DMS 273 treated with DMSO at 0.1 percent for 48 hours (cell line): ENCODE results near the gene RIMKLA.
A peak's percentile ranks its signal among the peaks of the same experiment; 100 is the strongest.

ENCODE experiments used
- DNase-seq: peaks from one replicate; lab custom pipeline; 2025; lab: John Stamatoyannopoulos, UW

Gene RIMKLA

GRCh38 chr1:42380586-42381279 is at the start of gene RIMKLA:
Gene RIMKLA (plus strand): TSS chr1:42380792. CDS start chr1:42380935, 143 bp downstream.
- peak; percentile 12 for DNase-seq

GRCh38 chr1:42332877-42333276 is 47.7 kb upstream of the RIMKLA start:
- DNase-seq, result no peak

GRCh38 chr1:42333662-42334239 is 46.8 kb upstream of the RIMKLA start:
- DNase-seq, result no peak

- DNase-seq, result no peak
These were observed 46.1 kb upstream of the RIMKLA start for GRCh38 chr1:42334240-42335049.

GRCh38 chr1:42335050-42335808 is 45.4 kb upstream of the RIMKLA start, which contains the start of gene FOXJ3:
Gene FOXJ3 (minus strand): TSS chr1:42335235. CDS start chr1:42311093, 24,142 bp downstream.
- peak; percentile 68 for DNase-seq

GRCh38 chr1:42335809-42336518 is 44.6 kb upstream of the RIMKLA start:
- DNase-seq, result no peak

GRCh38 chr1:42336978-42337377 is 43.6 kb upstream of the RIMKLA start:
- DNase-seq, result no peak

GRCh38 chr1:42340093-42340492 is 40.5 kb upstream of the RIMKLA start:
- no peak for DNase-seq

GRCh38 chr1:42340901-42341300 is 39.7 kb upstream of the RIMKLA start:
- no peak for DNase-seq

GRCh38 chr1:42343049-42343448 is 37.5 kb upstream of the RIMKLA start:
- no peak for DNase-seq

- no peak for DNase-seq
These were observed 32.1 kb upstream of the RIMKLA start for GRCh38 chr1:42348498-42348897.

GRCh38 chr1:42350086-42350485 is 30.5 kb upstream of the RIMKLA start:
- no peak for DNase-seq

- no peak for DNase-seq
These were observed 21.8 kb upstream of the RIMKLA start for GRCh38 chr1:42358791-42359190.

- DNase-seq, result no peak
These were observed 21.1 kb upstream of the RIMKLA start for GRCh38 chr1:42359466-42359865.

GRCh38 chr1:42364089-42364488 is 16.5 kb upstream of the RIMKLA start:
- no peak for DNase-seq

GRCh38 chr1:42364542-42364941 is 16.1 kb upstream of the RIMKLA start:
- no peak for DNase-seq

- no peak for DNase-seq
These were observed 15.5 kb upstream of the RIMKLA start for GRCh38 chr1:42365118-42365517.

GRCh38 chr1:42368096-42368795 is 12.3 kb upstream of the RIMKLA start:
- no peak for DNase-seq

- no peak for DNase-seq
These were observed 11.1 kb upstream of the RIMKLA start for GRCh38 chr1:42369471-42369870.

- DNase-seq, result no peak
These were observed 9.6 kb upstream of the RIMKLA start for GRCh38 chr1:42370876-42371549.
